Esophagus squamous epithelium (tissue), 5 donors: ENCODE results near the gene ANKRD29. TPM values are rescaled to one million over a fixed set of nuclear protein-coding genes. Genes with fewer than 3 reads are reported as not detected.
"Not testable (repeated sequence)": the region's sequence is repeated elsewhere in the genome, so short reads cannot be mapped to it uniquely, and the experiment has no call there.

Experiments
- DNase-seq: peaks from one replicate; lab custom pipeline; 2025; lab: John Stamatoyannopoulos, UW
- H3K27ac ChIP-seq, 4 donors: fragments of 200-600 bp; sonication (generic); one replicate each; pipeline ENCODE4 v1.5.1; 2016 to 2019; ENCODE audit warnings: mild to moderate bottlenecking in 1 of 4
- H3K27me3 ChIP-seq, 4 donors: fragments of 200-600 bp; sonication (generic); 1 replicate in 3 of 4; 2 replicates in 1 of 4; pipeline versions ENCODE4 v1.5.1 to v1.6.0; 2017 to 2021; ENCODE audit warnings: antibody characterized with exemption in 1 of 4
- H3K36me3 ChIP-seq, 3 donors: fragments of 200-600 bp; sonication (generic); one replicate each; pipeline ENCODE4 v1.5.1; 2016 to 2019
- H3K4me1 ChIP-seq, 3 donors: fragments of 200-600 bp; sonication (generic); one replicate each; pipeline ENCODE4 v1.5.1; 2017 to 2019
- H3K4me3 ChIP-seq, 4 donors: fragments of 200-600 bp; sonication (generic); 1 replicate in 3 of 4; 2 replicates in 1 of 4; pipeline ENCODE4 v1.5.1; 2016 to 2019; ENCODE audit warnings: mild to moderate bottlenecking in 2 of 4, moderate library complexity in 1 of 4
- H3K9me3 ChIP-seq, 3 donors: fragments of 200-600 bp; sonication (generic); one replicate each; pipeline ENCODE4 v1.5.1; 2016 to 2019
- POLR2A ChIP-seq, 4 donors: fragments of 450-650 bp; IDR thresholded peaks; one replicate each; pipeline ENCODE4 v1.6.1; 2017; ENCODE audit warnings: antibody characterized with exemption in 4 of 4, mild to moderate bottlenecking in 4 of 4, moderate library complexity in 3 of 4
- WGBS, 2 donors: methylation state at CpG; one replicate each; pipeline ENCODE4 v1.1.5; 2018; 5-methylcytosine and 5-hydroxymethylcytosine counted together
- intact Hi-C: fragments of 100-400 bp; cut with DNase I; formaldehyde crosslinking; loops from one replicate; pipeline ENCODE4 v1.15.0; 2022
- total RNA-seq, 4 donors: library from RNA; depleted of rRNA; stranded (reverse); fragments of >200 nt; gene quantifications; one replicate each; pipeline ENCODE4 v1.1.0, GENCODE V29; 2016
- TF ChIP-seq, protein P1 (sequence below), 6 experiments: fragments of 450-650 bp in 4 of 6; fragments of 200-600 bp in 2 of 6; sonication (generic) in 2 of 6; IDR thresholded peaks; one replicate each; pipeline ENCODE4 v1.5.1; 2016 to 2019; ENCODE audit warnings: antibody characterized with exemption in 6 of 6, mild to moderate bottlenecking in 4 of 6, moderate library complexity in 4 of 6
- donor health status: DM: yes; HTN: yes; CAD: no.

Gene ANKRD29
- total RNA-seq, 4 donors from 2014 or later = 2.9 to 10.8 (median 9.2) TPM

DNA sequence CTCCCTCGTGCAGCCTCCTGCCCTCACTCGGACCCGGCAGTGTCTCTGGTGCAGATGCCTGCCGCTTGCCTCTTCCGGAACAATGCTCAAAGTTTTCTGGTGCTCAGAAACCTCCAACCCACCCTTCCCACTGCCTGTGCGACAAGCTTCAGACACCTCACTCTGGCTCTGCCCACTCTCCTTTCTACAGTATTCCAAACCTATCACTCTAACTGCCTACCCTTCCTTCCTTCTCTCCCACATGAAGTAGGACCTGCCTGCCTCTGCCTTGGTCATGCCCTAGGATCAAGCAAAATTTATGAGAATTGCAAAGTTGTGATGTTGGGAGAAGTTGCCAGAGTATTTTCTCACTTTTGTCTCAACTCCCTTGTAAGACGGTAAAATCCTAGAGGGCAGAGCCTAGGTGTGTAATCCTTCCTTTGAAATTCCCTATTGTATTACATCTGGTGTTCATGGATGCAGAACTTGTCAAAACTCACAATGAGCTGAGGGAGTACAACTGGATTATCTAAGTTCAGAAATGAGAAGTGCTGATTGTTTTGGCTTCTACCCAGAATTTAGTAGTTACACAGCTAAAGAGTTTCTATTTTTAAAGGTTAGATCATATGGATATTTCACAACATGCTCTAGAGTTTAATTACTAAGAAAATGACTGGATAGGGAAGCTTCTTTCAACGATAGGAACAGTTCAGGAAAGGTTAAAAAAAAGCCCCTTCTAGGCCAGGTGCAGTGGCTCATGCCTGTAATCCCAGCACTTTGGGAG lies 83.6 kb downstream of the ANKRD29 start:
- Histone ChIP-seq H3K4me3 (no peak overlapping the region), H3K36me3 (peaks cover 0 to 26% (median 0%) of the 10 kb centered on the region in 3 donors), H3K4me1 (peaks cover 23 to 75% (median 51%) of the 10 kb centered on the region in 3 donors), H3K27me3 (no peaks in the 10 kb centered on the region), H3K27ac (peak overlapping the region; percentile 49 to 76 (median 62)), H3K9me3 (no peaks in the 10 kb centered on the region)
- DNase-seq = no peak
- TF ChIP-seq POLR2A (IDR thresholded peaks at IDR 0.05) = no peak
- TF ChIP-seq, protein P1, sequence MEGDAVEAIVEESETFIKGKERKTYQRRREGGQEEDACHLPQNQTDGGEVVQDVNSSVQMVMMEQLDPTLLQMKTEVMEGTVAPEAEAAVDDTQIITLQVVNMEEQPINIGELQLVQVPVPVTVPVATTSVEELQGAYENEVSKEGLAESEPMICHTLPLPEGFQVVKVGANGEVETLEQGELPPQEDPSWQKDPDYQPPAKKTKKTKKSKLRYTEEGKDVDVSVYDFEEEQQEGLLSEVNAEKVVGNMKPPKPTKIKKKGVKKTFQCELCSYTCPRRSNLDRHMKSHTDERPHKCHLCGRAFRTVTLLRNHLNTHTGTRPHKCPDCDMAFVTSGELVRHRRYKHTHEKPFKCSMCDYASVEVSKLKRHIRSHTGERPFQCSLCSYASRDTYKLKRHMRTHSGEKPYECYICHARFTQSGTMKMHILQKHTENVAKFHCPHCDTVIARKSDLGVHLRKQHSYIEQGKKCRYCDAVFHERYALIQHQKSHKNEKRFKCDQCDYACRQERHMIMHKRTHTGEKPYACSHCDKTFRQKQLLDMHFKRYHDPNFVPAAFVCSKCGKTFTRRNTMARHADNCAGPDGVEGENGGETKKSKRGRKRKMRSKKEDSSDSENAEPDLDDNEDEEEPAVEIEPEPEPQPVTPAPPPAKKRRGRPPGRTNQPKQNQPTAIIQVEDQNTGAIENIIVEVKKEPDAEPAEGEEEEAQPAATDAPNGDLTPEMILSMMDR (IDR thresholded peaks at IDR 0.05) = no peak
- intact Hi-C loops = no loop called here
- 66 to 77% methylated on average over 8 of the region's 8 CpGs for WGBS, 2 donors

DNA sequence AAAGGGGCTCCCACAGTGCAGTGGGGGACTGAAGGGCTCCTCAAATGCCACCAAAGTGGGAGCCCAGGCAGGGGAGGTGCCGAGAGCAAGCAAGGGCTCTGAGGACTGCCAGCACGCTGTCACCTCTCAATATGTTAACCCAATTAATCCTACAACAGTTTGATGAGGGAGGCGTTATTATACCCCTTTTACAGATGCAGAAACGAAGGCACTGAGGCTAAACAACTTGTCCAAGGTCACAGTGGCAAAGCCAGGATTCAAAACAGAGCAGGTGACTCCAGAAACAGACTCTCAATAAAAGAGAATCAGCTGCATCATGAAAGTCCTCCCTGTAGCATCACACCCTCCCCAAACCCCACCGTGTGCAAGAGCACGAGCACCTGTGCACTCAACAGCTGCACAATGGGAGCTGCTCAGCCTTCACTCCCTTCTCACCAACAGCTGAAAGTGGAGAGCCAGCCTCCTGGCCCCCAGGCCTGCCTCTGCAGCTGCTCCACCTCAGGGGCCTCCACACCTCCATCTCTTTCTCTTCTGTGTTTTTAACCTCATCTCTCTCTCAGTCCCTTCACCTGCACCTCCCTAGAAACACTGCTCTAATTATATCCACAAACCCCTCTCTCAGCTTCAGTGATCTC lies 84.5 kb downstream of the ANKRD29 start:
- Histone ChIP-seq H3K27ac (no peak overlapping the region), H3K4me1 (peaks cover 25 to 75% (median 46%) of the 10 kb centered on the region in 3 donors), H3K4me3 (no peak overlapping the region), H3K36me3 (peaks cover 0 to 29% (median 0%) of the 10 kb centered on the region in 3 donors), H3K9me3 (no peaks in the 10 kb centered on the region), H3K27me3 (no peaks in the 10 kb centered on the region)
- intact Hi-C loops = no loop called here
- TF ChIP-seq, protein P1 (IDR thresholded peaks at IDR 0.05) = no peak
- TF ChIP-seq POLR2A (IDR thresholded peaks at IDR 0.05) = no peak
- no peak for DNase-seq
- WGBS, 2 donors = 79 to 81% methylated on average over 4 to 6 of the region's 6 CpGs

DNA sequence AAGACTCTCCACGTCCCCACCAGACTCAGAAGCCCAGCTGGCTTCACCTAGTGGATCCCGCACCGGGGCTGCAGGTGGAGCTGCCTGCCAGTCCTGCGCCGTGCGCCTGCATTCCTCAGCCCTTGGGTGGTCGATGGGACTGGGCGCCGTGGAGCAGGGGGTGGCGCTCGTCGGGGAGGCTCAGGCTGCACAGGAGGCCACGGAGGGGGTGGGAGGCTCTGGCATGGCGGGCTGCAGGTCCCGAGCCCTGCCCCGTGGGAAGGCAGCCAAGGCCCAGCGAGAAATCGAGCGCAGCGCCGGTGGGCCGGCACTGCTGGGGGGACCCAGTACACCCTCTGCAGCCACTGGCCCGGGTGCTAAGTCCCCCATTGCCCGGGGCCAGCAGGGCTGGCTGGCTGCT lies 85.2 kb downstream of the ANKRD29 start:
- H3K4me1 ChIP-seq = peaks cover 23 to 77% (median 45%) of the 10 kb centered on the region in 3 donors
- H3K4me3 ChIP-seq, H3K9me3 ChIP-seq, H3K27me3 ChIP-seq, H3K27ac ChIP-seq, intact Hi-C loops, DNase-seq: not testable (repeated sequence)
- WGBS, 2 donors = no CpG with 5 or more reads among the region's 24 CpGs
- peaks cover 0 to 36% (median 0%) of the 10 kb centered on the region in 3 donors for H3K36me3 ChIP-seq

DNA sequence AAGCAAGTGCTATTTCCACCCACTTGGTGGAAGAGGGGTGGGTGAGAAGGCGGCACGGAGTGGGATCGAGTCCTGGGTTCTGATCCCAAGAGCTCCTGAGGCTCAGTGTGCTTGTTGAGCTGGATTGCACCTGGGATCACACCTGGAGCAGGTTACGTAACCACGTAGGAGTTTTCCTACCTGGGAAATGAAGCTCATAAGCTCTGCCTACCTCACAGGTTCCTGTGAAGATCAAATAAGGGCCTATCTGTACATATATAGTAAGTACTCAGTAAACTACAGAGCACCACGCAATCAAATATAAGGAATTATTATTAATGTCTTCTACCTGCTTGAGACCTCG lies 87.4 kb downstream of the ANKRD29 start:
- TF ChIP-seq, protein P1 (IDR thresholded peaks at IDR 0.05) = no peak
- TF ChIP-seq POLR2A (IDR thresholded peaks at IDR 0.05) = no peak
- intact Hi-C loops = no loop called here
- peak overlapping the region in 2 of 4 donors; percentile 58 to 59 for H3K27ac ChIP-seq
- 88% methylated on average over 6 to 7 of the region's 7 CpGs for WGBS, 2 donors
- H3K4me1 ChIP-seq = peaks cover 7 to 59% (median 34%) of the 10 kb centered on the region in 3 donors
- peaks cover 0 to 58% (median 3%) of the 10 kb centered on the region in 3 donors for H3K36me3 ChIP-seq
- DNase-seq = no peak
- H3K9me3 ChIP-seq = no peaks in the 10 kb centered on the region
- H3K4me3 ChIP-seq = no peak overlapping the region
- H3K27me3 ChIP-seq = no peaks in the 10 kb centered on the region

DNA sequence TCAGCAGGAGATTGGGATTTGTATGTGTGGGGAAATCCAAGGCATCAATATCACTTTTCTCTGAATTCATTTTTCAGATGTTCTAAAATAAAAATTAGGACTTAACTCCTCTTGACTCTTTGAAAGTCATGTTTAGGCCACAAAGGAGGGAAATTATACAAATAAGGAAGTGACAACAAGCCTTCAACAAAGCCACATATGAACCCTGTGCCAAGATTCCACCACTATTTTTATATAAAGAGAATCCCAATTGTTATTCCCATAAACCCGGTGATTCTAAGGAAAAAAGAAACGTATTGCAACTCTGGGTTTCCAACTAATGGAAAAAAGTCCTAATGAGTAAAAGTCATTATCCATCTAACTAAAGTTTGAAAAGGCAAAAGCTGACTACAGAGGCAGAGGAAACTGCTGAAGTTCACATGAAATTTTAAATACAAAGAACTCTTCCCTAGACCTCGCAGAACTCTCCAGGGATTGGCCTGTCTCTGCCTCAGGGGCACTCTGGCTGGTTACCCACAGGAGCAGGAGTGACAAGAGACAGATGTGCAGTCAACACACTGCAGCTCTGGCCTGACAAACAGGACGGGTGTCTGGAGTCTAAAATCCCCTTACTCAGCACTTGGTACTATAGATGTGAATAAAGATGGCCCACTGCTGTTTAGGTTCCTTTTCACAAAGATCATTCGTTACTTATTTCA lies 88.0 kb downstream of the ANKRD29 start:
- Histone ChIP-seq H3K9me3 (no peaks in the 10 kb centered on the region), H3K27me3 (no peaks in the 10 kb centered on the region), H3K4me3 (no peak overlapping the region), H3K27ac (peak overlapping the region; percentile 50 to 59 (median 54)), H3K36me3 (peaks cover 0 to 63% (median 3%) of the 10 kb centered on the region in 3 donors), H3K4me1 (peaks cover 5 to 55% (median 29%) of the 10 kb centered on the region in 3 donors)
- TF ChIP-seq, protein P1 (IDR thresholded peaks at IDR 0.05) = no peak
- TF ChIP-seq POLR2A (IDR thresholded peaks at IDR 0.05) = no peak
- 60 to 79% methylated on average over 5 of the region's 5 CpGs for WGBS, 2 donors
- DNase-seq = no peak
- intact Hi-C loops = no loop called here
